Common myeloid progenitor, CD34-positive (primary cell): ENCODE measurements around the gene MACROD2.

ENCODE experiments used
- CTCF ChIA-PET: fragments of 350-600 bp; sonication (Branson Sonifier 250); formaldehyde crosslinking; loops from one replicate; lab custom pipeline; 2021; ENCODE audit warnings: antibody characterized with exemption; lab: Charles Lee
- POLR2A ChIA-PET: fragments of 350-600 bp; sonication (Branson Sonifier 250); formaldehyde crosslinking; loops from one replicate; lab custom pipeline; 2021; ENCODE audit warnings: antibody characterized with exemption; lab: Charles Lee
- DNase-seq, 3 donors: peaks; one replicate each; pipeline versions ENCODE4 v3.0.0 to v3.0.0-alpha.2; 2013
- H3K27ac ChIP-seq, 2 experiments: 1 replicate in 1 of 2; 2 replicates in 1 of 2; pipeline ENCODE4 v1.7.0; 2013; ENCODE audit warnings: inconsistent platforms in 2 of 2, low read length in 2 of 2, mild to moderate bottlenecking in 2 of 2, low read depth in 1 of 2, moderate library complexity in 1 of 2; ENCODE audit not compliant: severe bottlenecking in 2 of 2, insufficient read depth in 1 of 2, poor library complexity in 1 of 2
- H3K27me3 ChIP-seq, 5 experiments: replicated peaks in 2 of 5; 1 replicate in 3 of 5; 2 replicates in 2 of 5; pipeline versions ENCODE4 v1.6.1 to v1.7.0; 2013; ENCODE audit warnings: low read length in 4 of 5, mild to moderate bottlenecking in 2 of 5, moderate library complexity in 2 of 5, inconsistent platforms in 1 of 5; ENCODE audit not compliant: insufficient read depth in 5 of 5, control insufficient read depth in 4 of 5
- H3K36me3 ChIP-seq, 4 experiments: 1 replicate in 2 of 4; 2 replicates in 2 of 4; pipeline versions ENCODE4 v1.6.1 to v1.7.0; 2013; ENCODE audit warnings: low read length in 3 of 4, control low read depth in 1 of 4, mild to moderate bottlenecking in 1 of 4; ENCODE audit not compliant: control insufficient read depth in 4 of 4, insufficient read depth in 4 of 4
- H3K4me1 ChIP-seq, 4 experiments: 1 replicate in 3 of 4; 2 replicates in 1 of 4; pipeline versions ENCODE4 v1.6.1 to v1.7.1; 2013; ENCODE audit warnings: low read length in 3 of 4, mild to moderate bottlenecking in 3 of 4, control low read depth in 1 of 4, inconsistent platforms in 1 of 4, moderate library complexity in 1 of 4; ENCODE audit not compliant: control insufficient read depth in 4 of 4, insufficient read depth in 4 of 4; ENCODE audit errors: control extremely low read depth in 1 of 4
- H3K4me3 ChIP-seq, 7 experiments: 1 replicate in 4 of 7; 2 replicates in 3 of 7; pipeline versions ENCODE4 v1.5.1 to v1.7.0; 2013; ENCODE audit warnings: mild to moderate bottlenecking in 7 of 7, low read length in 6 of 7, moderate library complexity in 6 of 7, inconsistent platforms in 2 of 7, low read depth in 2 of 7, control low read depth in 1 of 7; ENCODE audit not compliant: insufficient read depth in 4 of 7, control insufficient read depth in 1 of 7; ENCODE audit errors: extremely low read depth in 1 of 7
- H3K9me3 ChIP-seq, 5 experiments: 1 replicate in 4 of 5; 2 replicates in 1 of 5; pipeline versions ENCODE4 v1.6.1 to v1.7.1; 2013; ENCODE audit warnings: low read length in 4 of 5, mild to moderate bottlenecking in 2 of 5, inconsistent platforms in 1 of 5, low read depth in 1 of 5, moderate library complexity in 1 of 5; ENCODE audit not compliant: control insufficient read depth in 4 of 5, insufficient read depth in 2 of 5; ENCODE audit errors: control extremely low read depth in 1 of 5
- WGBS: methylation state at CpG from one replicate; pipeline ENCODE4 v1.1.5; 2013; ENCODE audit not compliant: insufficient coverage; 5-methylcytosine and 5-hydroxymethylcytosine counted together

Gene MACROD2

GRCh38 chr20:16063881-16064280 lies 2068.6 kb downstream of the MACROD2 start:
- ChIA-PET POLR2A (no interaction called here), CTCF (no interaction called here)
- Histone ChIP-seq H3K27ac (no peak overlapping the region), H3K27me3 (no peaks in the 10 kb centered on the region), H3K4me3 (no peak overlapping the region), H3K4me1 (peaks cover 0 to 5% (median 0%) of the 10 kb centered on the region in 4 experiments), H3K36me3 (no peaks in the 10 kb centered on the region), H3K9me3 (peaks cover 0 to 4% (median 0%) of the 10 kb centered on the region in 5 experiments)
- WGBS = 100% methylated on average over 2 of the region's 2 CpGs
- no peak for DNase-seq

- CTCF ChIA-PET = no interaction called here
- no peaks in the 10 kb centered on the region for H3K27me3 ChIP-seq
- DNase-seq = no peak
- H3K36me3 ChIP-seq = no peaks in the 10 kb centered on the region
- peaks cover 0 to 11% (median 0%) of the 10 kb centered on the region in 4 experiments for H3K4me1 ChIP-seq
- POLR2A ChIA-PET = no interaction called here
- 100% methylated on average over 3 of the region's 3 CpGs for WGBS
- H3K4me3 ChIP-seq = no peak overlapping the region
- no peak overlapping the region for H3K27ac ChIP-seq
- peaks cover 0 to 4% (median 0%) of the 10 kb centered on the region in 5 experiments for H3K9me3 ChIP-seq
Measured at GRCh38 chr20:16064989-16065707, 2069.8 kb downstream of the MACROD2 start.

- no peak for DNase-seq
- 100% methylated on average over 4 of the region's 5 CpGs for WGBS
- no peaks in the 10 kb centered on the region for H3K27me3 ChIP-seq
- peaks cover 0 to 4% (median 0%) of the 10 kb centered on the region in 5 experiments for H3K9me3 ChIP-seq
- ChIA-PET POLR2A (no interaction called here), CTCF (no interaction called here)
- H3K4me3 ChIP-seq = no peak overlapping the region
- H3K27ac ChIP-seq = no peak overlapping the region
- peaks cover 0 to 11% (median 0%) of the 10 kb centered on the region in 4 experiments for H3K4me1 ChIP-seq
- H3K36me3 ChIP-seq = no peaks in the 10 kb centered on the region
Measured at GRCh38 chr20:16066571-16066970, 2071.3 kb downstream of the MACROD2 start.

GRCh38 chr20:16069389-16070010 lies 2074.2 kb downstream of the MACROD2 start:
- CTCF ChIA-PET = no interaction called here
- H3K4me1 ChIP-seq = peaks cover 0 to 7% (median 0%) of the 10 kb centered on the region in 4 experiments
- H3K27ac ChIP-seq = no peak overlapping the region
- H3K36me3 ChIP-seq = no peaks in the 10 kb centered on the region
- H3K27me3 ChIP-seq = no peaks in the 10 kb centered on the region
- peak in 2 of 3 donors; percentile 22 to 40 for DNase-seq
- no peak overlapping the region for H3K4me3 ChIP-seq
- POLR2A ChIA-PET = no interaction called here
- H3K9me3 ChIP-seq = peaks cover 0 to 4% (median 0%) of the 10 kb centered on the region in 5 experiments
- no CpG with 5 or more reads among the region's 1 CpG for WGBS

GRCh38 chr20:16072220-16072619 lies 2076.9 kb downstream of the MACROD2 start:
- Histone ChIP-seq H3K4me3 (no peak overlapping the region), H3K27me3 (no peaks in the 10 kb centered on the region), H3K36me3 (no peaks in the 10 kb centered on the region), H3K9me3 (peaks cover 0 to 4% (median 0%) of the 10 kb centered on the region in 5 experiments), H3K4me1 (peaks cover 0 to 7% (median 0%) of the 10 kb centered on the region in 4 experiments), H3K27ac (no peak overlapping the region)
- POLR2A ChIA-PET = no interaction called here
- no peak for DNase-seq
- WGBS = no CpG with 5 or more reads among the region's 1 CpG
- CTCF ChIA-PET = no interaction called here

- no peak for DNase-seq
- no peaks in the 10 kb centered on the region for H3K36me3 ChIP-seq
- POLR2A ChIA-PET = no interaction called here
- no peak overlapping the region for H3K27ac ChIP-seq
- CTCF ChIA-PET = no interaction called here
- no peak overlapping the region for H3K4me3 ChIP-seq
- peaks cover 0 to 8% (median 3%) of the 10 kb centered on the region in 4 experiments for H3K4me1 ChIP-seq
- H3K27me3 ChIP-seq = no peaks in the 10 kb centered on the region
- peaks cover 0 to 3% (median 0%) of the 10 kb centered on the region in 5 experiments for H3K9me3 ChIP-seq
- WGBS = no CpG with 5 or more reads among the region's 2 CpGs
Measured at GRCh38 chr20:16078172-16078898, 2083.0 kb downstream of the MACROD2 start.
